ENCODE measurements around the gene ONECUT3. TPM values are rescaled to one million over a fixed set of nuclear protein-coding genes. Genes with fewer than 3 reads are reported as not detected.

ONECUT3 gene
- total and polyA plus RNA-seq, 2 of the 4 experiments (the other 2 are of a cell fraction), result not detected

- Histone ChIP-seq H4K20me1 (ENCODE audit: insufficient read depth, low read length) (no peaks in the 10 kb centered on the region), H2BK20ac (ENCODE audit: low read depth, low read length) (no peak overlapping the region), H3K9me1 (ENCODE audit: insufficient read depth, low read length) (no peaks in the 10 kb centered on the region), H4K8ac (ENCODE audit: low read depth in 2 of 2, low read length in 2 of 2) (no peak overlapping the region), H3K4me3 (ENCODE audit: insufficient read depth, low read depth, low read length) (no peak overlapping the region), H2BK5ac (ENCODE audit: low read depth, low read length, poor library complexity, severe bottlenecking) (no peak overlapping the region), H3K27me3 (ENCODE audit: control insufficient read depth, insufficient read depth, low read length) (peaks cover 69% of the 10 kb centered on the region), H3K4ac (ENCODE audit: low read depth, low read length) (no peak overlapping the region), H3K4me1 (ENCODE audit: control insufficient read depth, insufficient read depth, low read length) (no peaks in the 10 kb centered on the region), H4K91ac (ENCODE audit: insufficient read depth, low read depth, low read length) (no peak overlapping the region), H3K56ac (ENCODE audit: extremely low read depth, insufficient read depth, low read length) (no peak overlapping the region), H2BK120ac (ENCODE audit: low read depth, low read length) (no peak overlapping the region), H3K79me1 (ENCODE audit: low read depth in 1 of 2, low read length in 2 of 2) (no peaks in the 10 kb centered on the region), H2AK9ac (replicated peaks; ENCODE audit: low read depth, low read length, poor library complexity) (no peak overlapping the region), H2AFZ (replicated peaks; ENCODE audit: low read length, poor library complexity) (no peak overlapping the region), H3K9ac (ENCODE audit: low read depth, low read length) (no peak overlapping the region), H2AK5ac (ENCODE audit: low read depth, low read length) (no peak overlapping the region), H3K4me2 (ENCODE audit: low read depth, low read length) (no peak overlapping the region), H3K14ac (replicated peaks; ENCODE audit: low read depth, low read length) (no peak overlapping the region), H3K36me3 (ENCODE audit: control insufficient read depth, insufficient read depth, low read length) (no peaks in the 10 kb centered on the region), H3K27ac (ENCODE audit: insufficient read depth, low read length) (no peak overlapping the region), H2BK15ac (ENCODE audit: low read depth, low read length) (no peak overlapping the region), H3K18ac (ENCODE audit: low read depth, low read length) (no peak overlapping the region), H3K23ac (ENCODE audit: low read depth, low read length) (no peak overlapping the region), H4K5ac (ENCODE audit: low read depth, low read length) (no peak overlapping the region), H3K9me3 (ENCODE audit: control insufficient read depth, insufficient read depth, low read length) (peaks cover 27% of the 10 kb centered on the region)
- no CpG with 5 or more reads among the region's 16 CpGs for WGBS, 2 experiments (ENCODE audit: extremely low coverage in 2 of 2, insufficient read length in 1 of 2)
- POLR2A ChIA-PET (ENCODE audit: unreplicated experiment), result no interaction called here
- DNase-seq, result no peak
- in situ Hi-C loops (cut with MboI; ENCODE audit: low sequenced_read_pairs), result loop anchor here (25.0 kb wide), 1 partner anchor 242 kb away; no protein-coding TSS in a partner anchor
- TF ChIP-seq CTCF (conservative IDR thresholded peaks at IDR 0.05; ENCODE audit: low read depth, low read length), result no peak
- TF ChIP-seq RCOR1 (IDR thresholded peaks at IDR 0.05; ENCODE audit: insufficient replicate concordance, low read length), result no peak
- no peak for TF ChIP-seq MAFK (IDR thresholded peaks at IDR 0.05; ENCODE audit: low read depth, low read length)
- intact Hi-C loops (cut with micrococcal nuclease), result no loop called here
- CTCF ChIA-PET, result no interaction called here
- no TSS peak for BruUV-seq (replicated peaks)
- dilution Hi-C loops (cut with HindIII; ENCODE audit: low sequenced_read_pairs, unreplicated experiment), result no loop called here
- no peak for ATAC-seq (ENCODE audit: low read depth)
Measured at GRCh38 chr19:1779574-1779973, 26.3 kb downstream of the ONECUT3 start.
